Amniotic stem cell (primary cell): ENCODE data around the gene SLCO2B1.

Experiments
- DNase-seq: peaks from one replicate; lab custom pipeline; 2025; lab: John Stamatoyannopoulos, UW

The SLCO2B1 gene

DNA sequence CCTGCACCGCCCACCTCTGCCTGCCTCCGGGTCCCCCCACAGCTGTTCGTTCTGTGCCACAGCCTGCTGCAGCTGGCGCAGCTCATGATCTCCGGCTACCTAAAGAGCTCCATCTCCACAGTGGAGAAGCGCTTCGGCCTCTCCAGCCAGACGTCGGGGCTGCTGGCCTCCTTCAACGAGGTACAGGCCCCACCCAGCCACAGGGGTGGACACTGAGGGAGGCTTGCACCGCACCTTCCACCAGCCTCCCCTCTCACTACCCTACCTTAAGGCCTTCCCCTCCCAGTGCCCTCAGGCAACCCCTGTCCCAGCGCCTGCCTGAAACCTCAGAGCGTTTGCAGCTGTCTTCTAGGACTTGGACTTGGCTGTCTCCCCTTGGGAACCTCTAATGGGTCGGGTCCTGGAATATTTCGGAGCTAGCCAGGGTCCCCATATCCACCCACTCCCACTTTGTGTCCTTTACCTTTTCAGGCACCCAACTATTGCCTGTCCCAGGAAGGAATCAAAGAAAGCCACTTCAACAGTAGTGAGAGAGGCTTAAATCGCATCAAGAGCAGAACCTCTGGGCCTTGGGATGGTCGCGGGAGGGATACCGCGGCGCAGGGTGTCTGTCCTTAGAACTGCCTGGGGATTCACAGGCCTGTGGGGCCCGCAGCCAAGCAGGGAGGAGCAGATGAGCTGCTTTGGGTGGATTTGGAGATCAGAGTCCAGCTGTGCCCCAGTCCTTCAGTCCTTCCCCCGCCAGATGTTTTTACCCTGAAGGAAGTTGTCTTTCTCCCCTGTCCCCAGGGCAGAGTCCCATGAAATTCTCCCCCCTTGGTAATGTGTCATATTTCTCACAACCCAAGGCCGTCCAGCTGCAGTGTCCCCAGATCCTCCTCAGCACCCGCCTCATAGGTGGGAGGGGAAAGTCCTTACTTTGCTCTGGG lies 13.3 kb downstream of the SLCO2B1 start:
- no peak for DNase-seq

DNA sequence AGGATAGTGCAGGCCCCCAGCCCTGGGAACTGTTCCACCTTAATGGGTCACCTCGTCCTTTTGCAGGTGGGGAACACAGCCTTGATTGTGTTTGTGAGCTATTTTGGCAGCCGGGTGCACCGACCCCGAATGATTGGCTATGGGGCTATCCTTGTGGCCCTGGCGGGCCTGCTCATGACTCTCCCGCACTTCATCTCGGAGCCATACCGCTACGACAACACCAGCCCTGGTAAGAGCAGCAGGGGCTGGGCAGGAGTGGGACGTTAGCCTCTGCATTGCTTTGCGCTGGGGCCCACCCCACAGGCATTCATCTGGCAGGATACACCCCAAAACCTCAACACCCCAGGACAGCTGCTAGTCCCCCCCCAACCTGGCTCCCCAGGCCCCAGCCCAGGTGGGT lies 14.8 kb downstream of the SLCO2B1 start:
- DNase-seq: no peak

DNA sequence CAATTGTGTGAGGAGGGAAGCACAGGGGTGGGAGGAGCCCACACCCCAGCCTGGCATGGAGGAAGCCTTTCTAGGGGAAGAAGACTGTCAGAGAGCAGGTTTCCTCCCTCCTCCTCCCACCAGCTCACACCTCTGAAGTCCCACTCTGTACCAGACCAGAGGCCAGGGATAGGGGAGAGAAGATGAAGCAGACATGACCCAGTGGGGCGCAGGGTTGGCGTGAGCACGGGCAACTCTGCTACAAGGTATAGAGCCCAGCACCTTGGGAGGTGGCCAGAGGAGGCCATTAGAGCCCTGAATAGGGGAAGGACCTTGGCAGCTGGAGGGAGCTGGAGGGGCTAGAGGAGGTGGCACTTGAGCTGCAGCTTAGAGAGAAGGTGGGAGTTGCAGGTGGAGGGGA lies 15.9 kb downstream of the SLCO2B1 start:
- DNase-seq: no peak

GRCh38 chr11:75167617-75168016 lies 16.7 kb downstream of the SLCO2B1 start:
- no peak for DNase-seq

GRCh38 chr11:75169101-75169885 lies 18.4 kb downstream of the SLCO2B1 start:
- DNase-seq: no peak

- no peak for DNase-seq
Observed at GRCh38 chr11:75170516-75171201, 19.8 kb downstream of the SLCO2B1 start.

- DNase-seq: no peak
Observed at GRCh38 chr11:75173336-75173735, 22.4 kb downstream of the SLCO2B1 start.

DNA sequence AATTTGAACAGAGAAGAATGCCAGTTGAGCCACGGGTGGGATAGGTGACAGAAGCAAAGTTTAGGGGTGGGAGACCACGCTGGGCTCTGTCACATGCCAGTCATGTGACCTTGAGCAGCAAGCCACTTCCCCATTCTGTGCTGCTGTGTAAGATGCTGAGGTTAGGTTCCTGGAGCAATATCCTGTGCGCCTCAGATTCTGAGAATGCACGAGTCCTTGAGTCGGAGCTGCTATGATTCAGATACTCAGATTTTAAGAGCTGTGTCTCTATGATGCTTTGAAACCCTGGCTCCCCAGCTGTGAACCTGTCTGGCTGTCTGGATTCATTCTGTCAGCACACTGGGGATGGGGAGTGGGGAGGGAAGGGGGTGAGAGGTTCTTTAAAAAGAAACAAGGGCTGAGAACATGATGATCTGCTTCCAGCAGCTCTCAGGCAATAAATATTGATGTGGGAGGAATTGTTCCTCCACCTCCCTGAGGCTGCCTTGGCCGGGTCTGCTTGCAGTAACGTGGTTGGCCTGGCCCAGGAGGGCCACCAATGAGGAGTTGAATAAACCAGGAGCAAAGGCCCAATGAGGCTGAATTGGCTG lies 24.0 kb downstream of the SLCO2B1 start:
- no peak for DNase-seq

DNA sequence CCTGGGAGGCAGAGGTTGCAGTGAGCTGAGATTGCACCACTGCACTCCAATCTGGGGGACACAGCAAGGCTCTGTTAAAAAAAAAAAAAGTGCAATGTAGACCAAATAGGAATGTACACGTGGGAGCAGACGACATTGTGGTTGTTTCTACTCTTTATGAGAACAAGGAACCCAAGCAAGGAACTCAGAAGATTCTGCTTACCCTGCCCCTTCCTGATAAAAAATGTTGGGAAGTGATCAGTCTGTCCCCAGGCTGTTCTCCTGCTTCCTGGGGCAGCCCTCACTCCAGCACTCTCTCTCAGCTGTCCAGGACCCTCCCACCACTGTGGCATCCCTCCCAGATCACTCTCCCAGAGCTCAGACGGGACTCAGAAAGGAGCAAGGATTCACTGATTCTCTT lies 31.8 kb downstream of the SLCO2B1 start:
- no peak for DNase-seq

DNA sequence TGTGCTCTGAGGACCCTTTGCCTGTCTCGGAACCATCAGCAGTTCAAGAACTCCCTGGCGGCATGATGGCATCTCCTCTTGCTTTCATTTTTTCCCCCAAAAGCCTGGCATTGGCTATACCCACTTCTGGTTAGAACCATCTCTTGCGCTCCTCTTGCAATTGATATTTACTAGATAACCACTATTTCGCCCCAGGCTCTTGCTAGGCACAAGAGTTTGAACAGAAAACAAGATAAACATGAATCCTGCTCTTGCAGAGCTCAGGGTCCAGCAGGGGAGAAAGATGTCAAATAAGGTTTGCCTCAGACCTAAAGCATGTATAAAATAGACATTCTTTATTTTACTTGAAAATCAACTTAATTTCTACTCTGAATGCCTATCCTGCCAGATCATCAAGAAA lies 33.1 kb downstream of the SLCO2B1 start:
- no peak for DNase-seq

GRCh38 chr11:75184757-75185425 lies 34.0 kb downstream of the SLCO2B1 start:
- DNase-seq: no peak

GRCh38 chr11:75185866-75186265 lies 35.0 kb downstream of the SLCO2B1 start:
- DNase-seq: no peak

GRCh38 chr11:75186999-75187398 lies 36.1 kb downstream of the SLCO2B1 start:
- no peak for DNase-seq

GRCh38 chr11:75188671-75189070 lies 37.8 kb downstream of the SLCO2B1 start:
- DNase-seq: no peak

DNA sequence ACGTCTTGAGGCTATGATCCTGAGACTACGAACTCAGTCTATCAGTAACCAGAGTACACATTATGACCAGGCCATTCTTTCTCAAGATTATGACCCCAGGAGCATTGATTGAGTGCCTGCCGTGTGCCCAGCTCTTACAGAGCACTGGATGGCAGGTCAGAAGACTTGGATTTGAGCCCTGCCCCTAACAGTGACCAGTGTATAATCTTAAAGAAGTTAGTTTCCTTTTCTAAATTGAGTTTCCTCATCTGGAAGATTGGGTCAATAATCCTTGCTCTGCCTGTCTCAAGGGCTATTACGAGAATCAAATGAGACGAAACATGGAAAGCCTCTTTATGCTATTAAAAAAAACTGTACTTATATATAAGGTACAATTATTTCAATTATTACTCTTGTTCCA lies 38.2 kb downstream of the SLCO2B1 start:
- no peak for DNase-seq

- no peak for DNase-seq
Observed at GRCh38 chr11:75189911-75190310, 39.0 kb downstream of the SLCO2B1 start.

DNA sequence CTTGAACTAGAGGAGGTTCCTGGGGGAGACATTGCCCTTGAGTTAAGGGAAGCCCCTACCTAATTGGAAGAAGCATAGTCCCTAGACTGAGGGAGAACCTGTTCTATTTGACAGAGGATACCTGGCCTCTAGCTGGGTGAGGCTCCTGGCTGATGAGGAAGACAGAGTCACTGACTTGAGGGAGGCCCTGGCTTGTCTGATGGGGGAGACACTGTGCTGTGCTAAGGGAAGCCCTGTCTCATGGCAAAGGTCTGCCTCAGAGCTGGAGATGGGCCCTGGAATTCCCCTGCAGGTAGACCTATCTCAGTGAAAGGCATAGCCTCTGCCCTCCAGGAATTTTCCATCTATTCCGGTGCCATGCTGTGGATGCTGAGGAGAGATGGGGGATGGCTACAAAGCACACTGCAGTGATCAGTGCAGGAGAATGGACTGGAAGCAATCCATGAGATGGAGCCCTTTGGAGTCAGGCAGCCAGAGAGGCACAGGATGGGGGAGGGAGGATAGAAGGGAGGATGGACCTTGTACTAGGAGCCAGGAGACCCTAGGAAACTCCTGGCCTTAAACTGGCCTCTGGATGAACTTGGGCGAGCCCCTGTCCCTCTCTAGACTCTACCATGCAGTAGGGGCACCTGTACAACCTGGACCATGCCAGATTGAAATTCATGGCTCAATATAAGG lies 39.9 kb downstream of the SLCO2B1 start:
- no peak for DNase-seq

- no peak for DNase-seq
Observed at GRCh38 chr11:75191330-75191717, 40.4 kb downstream of the SLCO2B1 start.

- DNase-seq: no peak
Observed at GRCh38 chr11:75193271-75193670, 42.4 kb downstream of the SLCO2B1 start.

GRCh38 chr11:75193711-75194110 lies 42.8 kb downstream of the SLCO2B1 start:
- no peak for DNase-seq

GRCh38 chr11:75194147-75194546 lies 43.2 kb downstream of the SLCO2B1 start:
- DNase-seq: no peak
